Tibial nerve (tissue), 3 donors: Measurements from ENCODE around the gene PTGIS.

Experiments
- POLR2A ChIP-seq, 2 donors: fragments of 450-650 bp; IDR thresholded peaks; one replicate each; pipeline ENCODE4 v1.6.1; 2017; ENCODE audit warnings: antibody characterized with exemption in 2 of 2, mild to moderate bottlenecking in 2 of 2, moderate library complexity in 2 of 2
- TF ChIP-seq, protein P1 (sequence below), 5 experiments: fragments of 200-600 bp in 3 of 5; fragments of 450-650 bp in 2 of 5; sonication (generic) in 3 of 5; IDR thresholded peaks; one replicate each; pipeline ENCODE4 v1.5.1; 2016 to 2019; ENCODE audit warnings: antibody characterized with exemption in 5 of 5, mild to moderate bottlenecking in 3 of 5, moderate library complexity in 2 of 5

DNA sequence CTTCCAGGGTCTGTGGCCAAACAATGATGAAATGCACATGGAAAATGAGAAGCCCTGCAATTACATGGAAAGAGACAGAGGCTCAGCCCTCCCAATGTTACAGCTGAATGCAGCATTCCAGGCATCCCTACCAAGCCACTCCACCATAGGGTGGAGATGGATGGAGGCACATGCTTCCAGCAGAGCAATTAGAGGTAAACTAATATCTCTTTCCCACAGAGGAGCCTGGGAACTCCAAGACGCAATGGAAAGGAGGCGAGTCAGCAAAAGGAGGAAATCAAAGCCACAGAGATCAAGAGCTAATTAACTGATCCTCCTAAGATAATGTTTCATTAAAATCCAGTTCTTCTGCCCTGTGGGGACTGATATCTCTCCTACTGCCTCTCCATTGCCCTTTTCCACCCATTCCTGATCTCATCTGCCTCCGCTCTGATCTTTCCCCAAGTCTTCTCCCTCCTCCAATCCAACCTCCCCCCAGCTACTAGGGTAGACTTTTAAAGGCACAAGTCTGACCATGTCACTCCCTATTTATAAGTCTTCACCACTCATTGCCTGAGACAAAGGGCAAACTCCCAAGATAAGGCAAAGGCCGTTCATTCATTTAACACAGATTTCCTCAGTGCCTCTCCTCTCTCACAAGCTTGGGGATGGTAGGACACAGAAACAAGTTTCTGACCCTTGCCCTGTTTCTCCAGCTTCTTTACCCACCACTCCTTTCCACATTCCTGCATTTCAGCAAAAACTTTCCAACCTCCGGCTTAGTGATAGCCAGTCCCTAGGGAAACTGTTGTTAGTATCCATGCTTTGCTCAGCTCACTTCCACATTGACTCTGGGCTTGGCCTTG lies 71.2 kb downstream of the PTGIS start:
- TF ChIP-seq POLR2A (IDR thresholded peaks at IDR 0.05): no peak
- TF ChIP-seq, protein P1, sequence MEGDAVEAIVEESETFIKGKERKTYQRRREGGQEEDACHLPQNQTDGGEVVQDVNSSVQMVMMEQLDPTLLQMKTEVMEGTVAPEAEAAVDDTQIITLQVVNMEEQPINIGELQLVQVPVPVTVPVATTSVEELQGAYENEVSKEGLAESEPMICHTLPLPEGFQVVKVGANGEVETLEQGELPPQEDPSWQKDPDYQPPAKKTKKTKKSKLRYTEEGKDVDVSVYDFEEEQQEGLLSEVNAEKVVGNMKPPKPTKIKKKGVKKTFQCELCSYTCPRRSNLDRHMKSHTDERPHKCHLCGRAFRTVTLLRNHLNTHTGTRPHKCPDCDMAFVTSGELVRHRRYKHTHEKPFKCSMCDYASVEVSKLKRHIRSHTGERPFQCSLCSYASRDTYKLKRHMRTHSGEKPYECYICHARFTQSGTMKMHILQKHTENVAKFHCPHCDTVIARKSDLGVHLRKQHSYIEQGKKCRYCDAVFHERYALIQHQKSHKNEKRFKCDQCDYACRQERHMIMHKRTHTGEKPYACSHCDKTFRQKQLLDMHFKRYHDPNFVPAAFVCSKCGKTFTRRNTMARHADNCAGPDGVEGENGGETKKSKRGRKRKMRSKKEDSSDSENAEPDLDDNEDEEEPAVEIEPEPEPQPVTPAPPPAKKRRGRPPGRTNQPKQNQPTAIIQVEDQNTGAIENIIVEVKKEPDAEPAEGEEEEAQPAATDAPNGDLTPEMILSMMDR (IDR thresholded peaks at IDR 0.05): no peak
